Stimulated activated CD8-positive, alpha-beta memory T cell treated with anti-CD3 and anti-CD28 coated beads, Interleukin-7, amount 100 ng/mL, for 24 hours (primary cell): Measurements from ENCODE around the gene LRRFIP1.
A peak's percentile ranks its signal among the peaks of the same experiment; 100 is the strongest.

Experiments used
- DNase-seq: peaks from one replicate; pipeline ENCODE4 v3.0.0-alpha.2; 2020; ENCODE audit warnings: low read depth

Gene LRRFIP1

DNA sequence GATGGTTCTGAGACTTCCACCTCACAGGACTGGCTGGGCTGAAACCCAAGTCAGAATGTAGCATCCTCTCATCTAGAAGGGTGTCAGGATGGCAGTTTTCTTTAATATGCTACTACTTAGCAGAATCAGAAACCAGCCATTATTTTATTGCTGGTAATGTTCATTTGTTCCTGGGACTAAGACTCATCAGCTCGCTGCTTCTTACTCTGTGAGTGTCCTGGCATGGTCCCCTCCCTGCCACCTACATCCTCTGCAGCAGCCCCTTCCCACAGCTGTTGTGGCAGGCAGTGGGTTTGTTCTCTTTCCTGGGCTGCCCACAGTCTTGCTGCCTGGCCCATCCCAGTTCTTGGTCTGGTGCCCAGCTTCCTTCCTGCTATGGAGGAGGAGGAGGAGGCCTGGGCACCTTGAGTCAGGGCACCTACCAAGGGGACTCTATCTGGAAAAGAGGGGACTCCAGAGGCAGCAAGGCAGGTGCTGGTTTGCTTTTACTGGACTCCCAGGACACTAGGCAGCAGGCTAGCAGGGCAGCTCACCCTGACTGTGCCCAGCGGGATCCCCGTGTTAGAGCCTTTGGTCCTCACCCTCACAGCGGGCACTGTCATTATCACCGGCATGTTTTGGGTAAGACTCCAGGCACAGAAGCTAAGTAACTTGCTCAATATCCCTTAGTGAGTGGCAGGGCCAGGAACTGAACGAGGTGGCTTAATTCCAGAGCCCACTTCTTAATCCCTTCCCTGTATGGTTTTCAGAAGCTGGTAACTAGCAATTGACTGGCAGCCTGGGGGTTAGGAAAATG, 62.1 kb downstream of the LRRFIP1 start:
- no peak for DNase-seq

GRCh38 chr2:237691029-237691907, 63.9 kb downstream of the LRRFIP1 start:
- no peak for DNase-seq

DNA sequence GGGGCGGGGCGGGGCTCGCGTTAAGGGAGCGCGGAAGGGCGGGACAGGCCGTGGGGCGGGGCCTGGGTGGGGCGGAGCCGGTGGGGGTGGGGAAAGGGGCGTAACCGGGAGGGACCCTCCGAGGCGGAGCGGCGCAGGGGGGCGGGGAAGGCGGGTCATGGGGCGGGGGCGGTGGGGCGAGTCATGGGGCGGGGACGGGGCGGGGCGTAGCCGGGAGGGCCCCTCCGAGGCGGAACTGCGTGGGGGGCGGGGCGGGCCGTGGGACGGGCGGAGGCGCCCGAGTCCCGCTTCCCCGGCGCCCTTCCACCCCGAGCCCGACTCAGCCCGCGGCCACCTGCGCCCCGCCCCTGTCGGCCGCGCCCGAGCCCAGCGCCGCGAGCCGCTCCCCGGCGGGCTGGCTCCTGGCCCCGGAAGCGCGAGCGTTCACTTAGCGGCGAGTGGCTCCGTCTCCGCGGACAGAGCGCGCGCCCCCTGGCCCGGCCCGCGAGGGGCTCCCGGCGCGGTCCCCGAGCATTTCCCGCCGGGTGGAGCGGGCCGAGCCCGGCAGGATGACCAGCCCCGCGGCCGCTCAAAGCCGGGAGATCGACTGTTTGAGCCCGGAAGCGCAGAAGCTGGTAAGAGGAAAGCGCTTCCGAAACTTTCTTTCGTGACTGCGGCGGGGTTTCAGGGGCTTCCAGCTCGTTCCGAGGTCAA, 64.7 kb downstream of the LRRFIP1 start:
- DNase-seq: peak; percentile 88

DNA sequence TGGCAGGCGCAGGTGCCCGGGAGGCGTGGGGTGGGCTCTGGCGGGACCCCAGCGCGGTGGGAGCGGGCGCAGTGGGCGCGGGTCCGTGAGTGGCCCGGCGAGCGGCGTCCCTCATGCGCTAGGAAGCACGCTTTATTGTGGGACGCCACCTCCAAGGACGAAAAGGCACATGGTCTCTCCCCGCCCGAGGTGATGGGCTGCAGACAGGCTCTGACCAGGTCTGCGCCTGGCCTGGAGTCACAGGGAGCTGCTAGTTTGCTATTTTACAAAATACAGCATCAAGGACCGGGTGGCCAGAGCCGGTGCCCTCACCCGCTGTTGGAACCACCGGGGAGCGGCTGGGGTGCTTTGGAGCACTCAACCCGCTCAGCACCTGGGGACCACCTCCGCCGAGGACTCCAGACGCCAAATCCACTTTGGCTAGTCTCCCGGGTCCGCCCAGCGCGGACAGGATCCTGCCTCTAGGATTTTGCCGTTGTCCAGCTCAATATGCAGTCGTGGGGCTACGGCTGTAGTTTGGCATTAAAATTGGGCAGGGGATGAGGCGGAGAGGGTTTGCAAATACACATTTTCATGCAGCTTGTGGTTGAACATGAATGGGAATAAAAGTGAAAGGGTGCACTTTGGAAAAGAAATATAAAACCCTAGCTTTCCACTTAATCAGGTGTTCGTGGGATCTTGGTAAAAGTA, 65.4 kb downstream of the LRRFIP1 start:
- no peak for DNase-seq

DNA sequence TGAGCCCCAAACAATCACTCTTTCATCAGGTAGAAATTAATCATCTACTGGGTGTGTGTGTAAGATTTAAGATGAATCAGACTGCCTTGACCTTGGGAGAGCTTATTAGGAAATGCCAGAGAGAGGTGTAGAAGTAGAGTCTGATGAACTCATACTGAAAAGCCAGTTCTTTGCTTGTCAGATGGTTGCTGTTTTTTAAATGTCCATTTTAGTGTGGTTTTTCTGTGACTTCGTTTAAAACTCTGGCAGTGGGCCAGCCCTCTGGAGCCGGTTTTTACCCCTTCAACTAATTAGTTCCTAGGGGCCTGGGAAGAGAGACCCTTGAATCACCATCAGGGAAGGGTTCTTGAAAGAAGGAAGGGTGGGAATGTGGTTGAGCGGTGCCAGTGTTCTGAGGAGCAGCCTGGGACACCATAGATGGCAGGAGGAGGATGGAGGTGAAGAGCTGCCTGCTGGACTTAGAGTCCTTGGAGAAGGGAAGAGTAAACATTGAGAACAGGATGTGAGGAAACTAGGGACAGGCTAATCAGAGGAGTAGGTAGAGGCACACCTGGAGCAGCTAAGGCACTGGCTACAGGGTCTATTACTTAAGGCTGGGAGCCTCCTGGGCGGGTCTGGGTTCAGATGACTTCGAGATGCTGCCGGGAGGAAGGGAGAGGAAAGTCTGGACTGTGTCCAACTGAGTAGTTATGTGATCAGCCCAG, 66.1 kb downstream of the LRRFIP1 start:
- DNase-seq: no peak

DNA sequence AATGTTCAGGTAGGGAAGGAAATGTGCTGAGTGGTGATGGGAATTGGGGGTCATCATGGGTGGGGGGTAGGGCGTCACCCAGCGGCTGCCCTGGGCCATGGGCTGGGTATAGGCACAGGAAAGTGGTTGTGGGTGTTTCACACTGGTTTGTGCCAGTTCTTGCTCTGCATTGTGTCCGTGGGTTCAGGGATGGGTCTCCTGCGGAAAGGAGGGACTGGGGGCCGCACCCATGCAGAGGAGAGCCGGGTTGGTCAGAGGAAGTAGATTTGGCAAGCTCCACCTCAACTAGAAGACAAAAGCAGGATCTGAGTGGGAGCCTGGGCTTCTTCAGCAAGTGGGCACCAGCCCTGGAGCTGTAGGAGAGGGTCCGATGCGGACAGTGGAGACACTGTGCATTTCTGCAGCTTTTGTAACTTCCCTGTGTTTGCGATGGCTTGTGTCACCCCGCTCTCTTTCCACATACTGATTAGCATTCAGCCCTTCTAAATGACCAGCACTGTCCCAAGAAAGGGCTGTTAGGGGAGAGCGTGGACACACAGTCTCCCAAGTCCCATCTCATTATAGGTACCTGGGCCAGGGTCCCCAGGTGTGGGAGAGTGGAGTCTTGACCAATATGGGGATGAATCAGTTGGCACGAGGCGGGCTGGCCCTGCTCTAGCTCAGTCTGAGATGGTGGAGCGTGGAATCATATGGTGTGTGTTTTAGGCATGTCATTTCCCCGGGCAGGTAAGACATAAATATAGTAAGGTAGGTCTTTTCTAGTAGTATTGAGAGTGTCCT, 67.2 kb downstream of the LRRFIP1 start:
- DNase-seq: no peak

DNA sequence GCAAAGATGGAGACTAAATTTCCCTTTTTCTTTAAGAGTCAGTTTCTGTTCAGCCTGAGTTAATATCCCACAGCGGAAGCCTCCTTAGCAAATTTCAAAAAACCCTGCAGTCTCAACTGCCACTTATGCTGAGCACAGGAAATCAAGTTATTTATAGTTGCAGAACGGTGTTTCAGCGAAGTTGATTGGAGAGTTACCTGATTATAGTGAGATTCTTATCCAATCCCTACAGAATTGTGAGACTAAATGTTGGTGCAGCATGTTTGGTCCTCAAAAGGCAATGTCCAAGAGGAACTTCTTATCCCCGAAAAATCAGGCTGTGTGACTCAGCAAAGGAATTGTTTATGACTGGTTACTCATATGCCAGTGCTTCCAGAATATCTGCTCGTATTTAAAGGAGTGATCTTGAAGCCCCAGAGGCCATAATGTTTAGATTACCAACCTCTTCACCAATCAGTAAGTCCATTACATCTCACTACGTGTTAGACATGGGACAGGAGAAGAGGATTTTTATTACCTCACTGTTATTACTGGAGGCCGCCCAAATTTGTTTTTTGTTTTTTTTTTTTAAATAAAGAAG, 67.9 kb downstream of the LRRFIP1 start:
- DNase-seq: no peak

- no peak for DNase-seq
Measured at GRCh38 chr2:237696461-237696860, 69.1 kb downstream of the LRRFIP1 start.

- DNase-seq: no peak
Measured at GRCh38 chr2:237697586-237698357, 70.4 kb downstream of the LRRFIP1 start.

DNA sequence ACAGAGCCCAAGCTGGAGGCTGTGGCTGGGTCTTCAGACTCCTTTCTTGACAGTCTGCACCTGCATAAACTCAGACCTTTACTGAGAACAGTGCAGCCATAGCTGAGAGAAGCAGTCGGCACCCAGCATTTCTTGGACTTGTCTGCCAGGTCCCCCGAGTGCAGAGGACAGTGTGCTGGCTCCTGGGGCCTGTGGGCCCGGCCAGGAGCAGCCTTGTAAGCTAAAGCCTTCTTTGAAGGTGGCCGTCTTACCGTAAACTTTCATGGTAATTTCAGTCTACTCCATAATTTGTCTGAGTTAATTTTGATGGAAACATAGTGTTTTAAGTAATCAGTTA, 70.9 kb downstream of the LRRFIP1 start:
- no peak for DNase-seq

GRCh38 chr2:237699870-237700511, 72.6 kb downstream of the LRRFIP1 start:
- DNase-seq: no peak

DNA sequence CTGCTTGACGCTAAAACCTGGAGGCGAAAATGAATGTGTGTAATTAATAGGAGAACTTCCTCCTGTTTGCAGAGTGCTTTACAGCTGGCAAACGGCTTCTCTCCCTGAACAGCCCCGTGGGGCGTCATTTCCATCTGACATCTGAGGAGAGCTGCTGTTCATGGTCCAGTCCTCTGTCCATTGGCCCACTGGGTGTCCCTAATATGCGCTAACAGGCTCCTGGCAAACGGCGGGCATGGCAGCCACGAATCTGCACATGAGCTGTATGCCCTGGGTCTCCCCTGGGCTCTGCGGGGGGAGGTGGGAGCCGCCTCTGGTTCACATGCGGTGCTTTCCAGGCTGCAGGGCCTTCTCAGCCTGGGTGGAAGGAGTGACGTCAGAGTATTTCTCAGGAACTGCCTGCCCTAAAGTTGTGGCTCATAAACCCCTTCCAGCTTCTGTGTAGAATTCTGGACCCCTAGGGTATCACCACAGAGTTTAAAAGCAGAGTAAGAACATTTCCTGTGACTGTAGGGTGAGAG, 73.2 kb downstream of the LRRFIP1 start:
- peak; percentile 53 for DNase-seq

GRCh38 chr2:237701033-237701858, 73.9 kb downstream of the LRRFIP1 start:
- no peak for DNase-seq

GRCh38 chr2:237701859-237702390, 74.5 kb downstream of the LRRFIP1 start:
- no peak for DNase-seq

GRCh38 chr2:237702441-237703391, 75.3 kb downstream of the LRRFIP1 start:
- DNase-seq: no peak
